A549 (cell line): ENCODE data around the gene TEX22. TPM values are rescaled to one million over a fixed set of nuclear protein-coding genes. Genes with fewer than 3 reads are reported as not detected.

Source experiments
- BCL3 ChIP-seq: fragments of >200 bp; sonication (Bioruptor Twin); formaldehyde crosslinking; IDR thresholded peaks from 3 replicates; pipeline ENCODE4 v1.6.1; 2016
- EHF ChIP-seq: fragments of 250-450 bp; sonication (Bioruptor Pico); IDR thresholded peaks from 2 replicates; pipeline ENCODE4 v1.5.0; 2020; ENCODE audit warnings: mild to moderate bottlenecking
- EHMT2 ChIP-seq: fragments of 200-600 bp; sonication (generic); IDR thresholded peaks from 2 replicates; pipeline ENCODE4 v1.6.1; 2016; ENCODE audit warnings: antibody characterized with exemption, low read depth, mild to moderate bottlenecking, moderate library complexity
- EP300 ChIP-seq, 2 experiments: fragments of >200 bp; sonication (Bioruptor Twin); formaldehyde crosslinking; IDR thresholded peaks; 2 replicates in 1 of 2; 3 replicates in 1 of 2; pipeline ENCODE4 v1.6.1; 2016 to 2017
- ESRRA ChIP-seq: fragments of 150-350 bp; IDR thresholded peaks from 2 replicates; pipeline ENCODE4 v1.6.1; 2014; ENCODE audit warnings: mild to moderate bottlenecking, low read length, borderline replicate concordance
- FOSB ChIP-seq: fragments of 250-450 bp; sonication (Bioruptor Pico); IDR thresholded peaks from 2 replicates; pipeline ENCODE4 v1.5.0; 2020; ENCODE audit warnings: mild to moderate bottlenecking, moderate library complexity
- FOSL2 ChIP-seq, 2 experiments: fragments of 450-650 bp in 1 of 2; fragments of >200 bp in 1 of 2; sonication (Bioruptor Twin) in 1 of 2; formaldehyde crosslinking; IDR thresholded peaks; 2 replicates each; pipeline versions ENCODE4 v1.5.0 to v1.6.1; 2016 to 2020; ENCODE audit warnings: mild to moderate bottlenecking in 1 of 2, moderate library complexity in 1 of 2
- FOXS1 ChIP-seq: fragments of 250-450 bp; sonication (Bioruptor Pico); IDR thresholded peaks from 2 replicates; pipeline ENCODE4 v1.5.0; 2020; ENCODE audit warnings: mild to moderate bottlenecking, moderate library complexity
- GATA3 ChIP-seq: IDR thresholded peaks from 2 replicates; pipeline ENCODE4 v1.6.1; 2012; ENCODE audit warnings: borderline replicate concordance
- HES2 ChIP-seq: fragments of >200 bp; sonication (Bioruptor Twin); formaldehyde crosslinking; IDR thresholded peaks from 2 replicates; pipeline ENCODE4 v1.6.1; 2016
- HEYL ChIP-seq: fragments of 250-450 bp; sonication (Bioruptor Pico); IDR thresholded peaks from 2 replicates; pipeline ENCODE4 v1.8.0; 2021; ENCODE audit warnings: mild to moderate bottlenecking, moderate library complexity
- HOXB13 ChIP-seq: fragments of 250-450 bp; sonication (Bioruptor Pico); IDR thresholded peaks from 2 replicates; pipeline ENCODE4 v1.5.0; 2020; ENCODE audit warnings: low read depth, mild to moderate bottlenecking, moderate library complexity
- HOXB5 ChIP-seq: fragments of 250-450 bp; sonication (Bioruptor Pico); IDR thresholded peaks from 2 replicates; pipeline ENCODE4 v1.5.0; 2020; ENCODE audit warnings: mild to moderate bottlenecking, moderate library complexity
- JUN ChIP-seq, 2 experiments: fragments of >200 bp; sonication (Bioruptor Twin); formaldehyde crosslinking; IDR thresholded peaks; 2 replicates in 1 of 2; 3 replicates in 1 of 2; pipeline ENCODE4 v1.6.1; 2016 to 2017
- JUNB ChIP-seq: fragments of >200 bp; sonication (Bioruptor Twin); formaldehyde crosslinking; IDR thresholded peaks from 2 replicates; pipeline ENCODE4 v1.6.1; 2016
- MAFK ChIP-seq: fragments of 450-650 bp; IDR thresholded peaks from 2 replicates; pipeline ENCODE4 v1.6.1; 2014; ENCODE audit not compliant: partially characterized antibody
- MAX ChIP-seq: IDR thresholded peaks from 2 replicates; pipeline ENCODE4 v1.6.1; 2012
- MAZ ChIP-seq: fragments of 150-350 bp; IDR thresholded peaks from 2 replicates; pipeline ENCODE4 v1.6.1; 2014; ENCODE audit warnings: antibody characterized with exemption, low read depth, low read length, borderline replicate concordance
- NFE2L2 ChIP-seq: fragments of 150-350 bp; conservative IDR thresholded peaks from 2 replicates; pipeline ENCODE4 v1.6.1; 2014; ENCODE audit warnings: low read length
- NR3C1 ChIP-seq: fragments of >200 bp; sonication (Bioruptor Twin); formaldehyde crosslinking; IDR thresholded peaks from 3 replicates; pipeline ENCODE4 v1.6.1; 2017
- PHF8 ChIP-seq: fragments of 200-600 bp; sonication (generic); IDR thresholded peaks from 2 replicates; pipeline ENCODE4 v1.6.1; 2016; ENCODE audit warnings: low read depth, mild to moderate bottlenecking, antibody characterized with exemption, moderate library complexity, borderline replicate concordance
- POLR2A ChIP-seq: IDR thresholded peaks from 2 replicates; pipeline ENCODE4 v1.6.1; 2012; ENCODE audit warnings: mild to moderate bottlenecking, low read length
- POLR2AphosphoS2 ChIP-seq: conservative IDR thresholded peaks from 2 replicates; pipeline ENCODE4 v1.6.1; 2012; ENCODE audit warnings: low read length, improper control_type of control experiment, inconsistent platforms
- RAD21 ChIP-seq, 2 experiments: fragments of >200 bp in 1 of 2; sonication (Bioruptor Twin) in 1 of 2; formaldehyde crosslinking in 1 of 2; IDR thresholded peaks in 1 of 2; conservative IDR thresholded peaks in 1 of 2; 2 replicates in 1 of 2; 3 replicates in 1 of 2; pipeline ENCODE4 v1.6.1; 2012 to 2018; ENCODE audit warnings: inconsistent platforms in 1 of 2
- RNF2 ChIP-seq: fragments of 200-600 bp; sonication (generic); IDR thresholded peaks from 2 replicates; pipeline ENCODE4 v1.6.1; 2016; ENCODE audit warnings: low read depth, mild to moderate bottlenecking, antibody characterized with exemption, moderate library complexity, borderline replicate concordance
- SMC3 ChIP-seq: fragments of >200 bp; sonication (Bioruptor Twin); formaldehyde crosslinking; IDR thresholded peaks from 3 replicates; pipeline ENCODE4 v1.6.1; 2018; ENCODE audit warnings: inconsistent platforms
- TP53 ChIP-seq: fragments of 250-450 bp; sonication (Bioruptor Pico); IDR thresholded peaks from 2 replicates; pipeline ENCODE4 v1.5.0; 2021; ENCODE audit warnings: mild to moderate bottlenecking, moderate library complexity
- ZC3H11A ChIP-seq: fragments of 450-650 bp; IDR thresholded peaks from 2 replicates; pipeline ENCODE4 v1.6.1; 2014; ENCODE audit warnings: antibody characterized with exemption, mild to moderate bottlenecking
- ZFP36 ChIP-seq: fragments of 450-650 bp; IDR thresholded peaks from 2 replicates; pipeline ENCODE4 v1.6.1; 2014; ENCODE audit warnings: borderline replicate concordance; ENCODE audit not compliant: partially characterized antibody
- polyA plus RNA-seq, 4 experiments: library from polyadenylated mRNA; depleted of rRNA in 3 of 4; stranded (reverse); fragments of >200 nt; fragmentation: RNase III in 1 of 4; extraction: RNeasy Plus Mini Kit Qiagen cat#74134 plus additional on column Dnase treatment in 1 of 4; gene quantifications; 2 replicates in 3 of 4; 3 replicates in 1 of 4; pipeline ENCODE4 v1.2.3, GENCODE V29; 2011 to 2017
- TF ChIP-seq, protein P1 (sequence below): IDR thresholded peaks from 2 replicates; pipeline ENCODE4 v1.6.1; 2012; ENCODE audit warnings: low read depth, borderline replicate concordance
- TF ChIP-seq, protein P2 (sequence below): fragments of 250-450 bp; sonication (Bioruptor Pico); IDR thresholded peaks from 2 replicates; pipeline ENCODE4 v1.5.0; 2021; ENCODE audit warnings: mild to moderate bottlenecking, moderate library complexity, borderline replicate concordance
- TF ChIP-seq, protein P3 (sequence below): fragments of 250-450 bp; sonication (Bioruptor Pico); IDR thresholded peaks from 2 replicates; pipeline ENCODE4 v1.5.0; 2020; ENCODE audit warnings: low read depth, mild to moderate bottlenecking, moderate library complexity
- TF ChIP-seq, protein P4 (sequence below): fragments of >200 bp; sonication (Bioruptor Twin); formaldehyde crosslinking; IDR thresholded peaks from 3 replicates; pipeline ENCODE4 v1.5.1; 2016
- TF ChIP-seq, protein P5 (sequence below): fragments of 450-650 bp; IDR thresholded peaks from 2 replicates; pipeline ENCODE4 v1.6.1; 2014; ENCODE audit warnings: antibody characterized with exemption

The TEX22 gene
- polyA plus RNA-seq, 2 of the 4 experiments (the other 2 are of a cell fraction), result 0.06 to 0.23 TPM

DNA sequence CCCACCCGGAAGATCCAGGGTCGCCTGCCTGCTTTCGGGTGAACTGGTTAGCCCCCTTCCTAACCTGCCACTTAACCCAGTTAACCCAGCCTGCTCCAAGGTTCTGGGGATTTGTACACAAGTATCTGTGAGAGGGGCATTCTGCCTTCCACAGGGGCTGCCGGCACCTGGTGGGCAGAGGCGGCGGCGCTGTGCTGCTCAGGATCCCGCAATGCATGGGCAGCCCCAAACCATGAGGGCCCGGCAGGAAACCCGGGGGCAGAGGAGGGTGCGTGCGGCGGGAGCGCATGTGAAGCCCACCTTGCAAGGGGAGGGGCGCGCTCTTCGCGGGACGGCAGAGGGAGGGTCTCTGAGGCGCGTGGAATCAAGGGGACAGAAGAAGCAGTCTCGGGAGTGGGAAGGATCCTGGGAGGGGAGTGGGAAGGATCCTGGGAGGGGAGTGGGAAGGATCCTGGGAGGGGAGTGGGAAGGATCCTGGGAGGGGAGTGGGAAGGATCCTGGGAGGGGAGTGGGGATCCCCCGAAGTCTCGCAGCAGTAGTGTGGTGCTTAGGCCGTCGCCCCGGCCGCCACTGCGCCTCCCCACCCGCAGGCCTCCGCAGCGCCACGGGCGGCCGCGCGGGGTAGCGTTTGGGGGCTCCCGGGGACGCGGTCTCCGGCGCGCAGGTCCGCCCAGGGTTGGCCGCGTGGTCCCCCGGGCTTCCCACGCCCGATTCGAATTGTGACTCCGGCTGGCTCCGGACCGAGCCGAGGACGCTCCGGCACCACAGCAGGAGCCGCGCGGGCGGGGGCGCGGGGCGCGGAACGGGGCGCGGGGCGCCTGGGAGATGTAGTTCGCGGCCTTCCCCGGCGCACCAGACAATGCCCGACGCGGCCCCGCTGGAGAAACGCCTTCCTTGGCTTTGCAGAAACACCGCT lies 16.4 kb downstream of the TEX22 start (continued):
- TF ChIP-seq, protein P1, sequence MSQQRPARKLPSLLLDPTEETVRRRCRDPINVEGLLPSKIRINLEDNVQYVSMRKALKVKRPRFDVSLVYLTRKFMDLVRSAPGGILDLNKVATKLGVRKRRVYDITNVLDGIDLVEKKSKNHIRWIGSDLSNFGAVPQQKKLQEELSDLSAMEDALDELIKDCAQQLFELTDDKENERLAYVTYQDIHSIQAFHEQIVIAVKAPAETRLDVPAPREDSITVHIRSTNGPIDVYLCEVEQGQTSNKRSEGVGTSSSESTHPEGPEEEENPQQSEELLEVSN, result peak; percentile 59; the same call in 1 of the 2 replicates
- TF ChIP-seq MAX (peak; percentile 78), EHMT2 (no peak), PHF8 (0 out of 2 replicates have a peak, but pooled peaks have one; percentile 16), RNF2 (no peak), EHF (CRISPR knock-in tag) (no peak), HOXB13 (no peak), SMC3 (no peak), JUN (IDR thresholded peaks at IDR 0.05) (peak in 1 of 2 experiments; percentile 53; a peak in 1 of 5 replicates), POLR2A (peak; percentile 41), EP300 (IDR thresholded peaks at IDR 0.05) (no peak), MAZ (no peak), GATA3 (no peak), FOSL2 (IDR thresholded peaks at IDR 0.05) (no peak), FOSL2 (CRISPR knock-in tag; IDR thresholded peaks at IDR 0.05) (no peak), RAD21 (conservative IDR thresholded peaks at IDR 0.05 in 1 of 2, IDR thresholded peaks at IDR 0.05 in 1 of 2) (no peak), HOXB5 (CRISPR knock-in tag) (no peak), HEYL (CRISPR knock-in tag) (no peak), ZC3H11A (no peak), ZFP36 (no peak), JUNB (no peak), POLR2AphosphoS2 (no peak), BCL3 (no peak), HES2 (no peak), FOXS1 (no peak), TP53 (CRISPR knock-in tag) (no peak), ESRRA (no peak), NR3C1 (no peak), NFE2L2 (no peak), MAFK (no peak), FOSB (CRISPR knock-in tag) (no peak)
- TF ChIP-seq, protein P2, sequence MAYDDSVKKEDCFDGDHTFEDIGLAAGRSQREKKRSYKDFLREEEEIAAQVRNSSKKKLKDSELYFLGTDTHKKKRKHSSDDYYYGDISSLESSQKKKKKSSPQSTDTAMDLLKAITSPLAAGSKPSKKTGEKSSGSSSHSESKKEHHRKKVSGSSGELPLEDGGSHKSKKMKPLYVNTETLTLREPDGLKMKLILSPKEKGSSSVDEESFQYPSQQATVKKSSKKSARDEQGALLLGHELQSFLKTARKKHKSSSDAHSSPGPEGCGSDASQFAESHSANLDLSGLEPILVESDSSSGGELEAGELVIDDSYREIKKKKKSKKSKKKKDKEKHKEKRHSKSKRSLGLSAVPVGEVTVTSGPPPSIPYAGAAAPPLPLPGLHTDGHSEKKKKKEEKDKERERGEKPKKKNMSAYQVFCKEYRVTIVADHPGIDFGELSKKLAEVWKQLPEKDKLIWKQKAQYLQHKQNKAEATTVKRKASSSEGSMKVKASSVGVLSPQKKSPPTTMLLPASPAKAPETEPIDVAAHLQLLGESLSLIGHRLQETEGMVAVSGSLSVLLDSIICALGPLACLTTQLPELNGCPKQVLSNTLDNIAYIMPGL, result 0 out of 2 replicates have a peak, but pooled peaks have one; percentile 39
- TF ChIP-seq, protein P3, sequence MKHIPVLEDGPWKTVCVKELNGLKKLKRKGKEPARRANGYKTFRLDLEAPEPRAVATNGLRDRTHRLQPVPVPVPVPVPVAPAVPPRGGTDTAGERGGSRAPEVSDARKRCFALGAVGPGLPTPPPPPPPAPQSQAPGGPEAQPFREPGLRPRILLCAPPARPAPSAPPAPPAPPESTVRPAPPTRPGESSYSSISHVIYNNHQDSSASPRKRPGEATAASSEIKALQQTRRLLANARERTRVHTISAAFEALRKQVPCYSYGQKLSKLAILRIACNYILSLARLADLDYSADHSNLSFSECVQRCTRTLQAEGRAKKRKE, result no peak
- TF ChIP-seq, protein P4, sequence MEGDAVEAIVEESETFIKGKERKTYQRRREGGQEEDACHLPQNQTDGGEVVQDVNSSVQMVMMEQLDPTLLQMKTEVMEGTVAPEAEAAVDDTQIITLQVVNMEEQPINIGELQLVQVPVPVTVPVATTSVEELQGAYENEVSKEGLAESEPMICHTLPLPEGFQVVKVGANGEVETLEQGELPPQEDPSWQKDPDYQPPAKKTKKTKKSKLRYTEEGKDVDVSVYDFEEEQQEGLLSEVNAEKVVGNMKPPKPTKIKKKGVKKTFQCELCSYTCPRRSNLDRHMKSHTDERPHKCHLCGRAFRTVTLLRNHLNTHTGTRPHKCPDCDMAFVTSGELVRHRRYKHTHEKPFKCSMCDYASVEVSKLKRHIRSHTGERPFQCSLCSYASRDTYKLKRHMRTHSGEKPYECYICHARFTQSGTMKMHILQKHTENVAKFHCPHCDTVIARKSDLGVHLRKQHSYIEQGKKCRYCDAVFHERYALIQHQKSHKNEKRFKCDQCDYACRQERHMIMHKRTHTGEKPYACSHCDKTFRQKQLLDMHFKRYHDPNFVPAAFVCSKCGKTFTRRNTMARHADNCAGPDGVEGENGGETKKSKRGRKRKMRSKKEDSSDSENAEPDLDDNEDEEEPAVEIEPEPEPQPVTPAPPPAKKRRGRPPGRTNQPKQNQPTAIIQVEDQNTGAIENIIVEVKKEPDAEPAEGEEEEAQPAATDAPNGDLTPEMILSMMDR, result peak; percentile 58
- TF ChIP-seq, protein P5, sequence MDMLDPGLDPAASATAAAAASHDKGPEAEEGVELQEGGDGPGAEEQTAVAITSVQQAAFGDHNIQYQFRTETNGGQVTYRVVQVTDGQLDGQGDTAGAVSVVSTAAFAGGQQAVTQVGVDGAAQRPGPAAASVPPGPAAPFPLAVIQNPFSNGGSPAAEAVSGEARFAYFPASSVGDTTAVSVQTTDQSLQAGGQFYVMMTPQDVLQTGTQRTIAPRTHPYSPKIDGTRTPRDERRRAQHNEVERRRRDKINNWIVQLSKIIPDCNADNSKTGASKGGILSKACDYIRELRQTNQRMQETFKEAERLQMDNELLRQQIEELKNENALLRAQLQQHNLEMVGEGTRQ, result no peak
